ENCODE results near the gene ELMO1. TPM values are rescaled to one million over a fixed set of nuclear protein-coding genes. Genes with fewer than 3 reads are reported as not detected.

The ELMO1 gene
- total RNA-seq, 4 donors from 2014 or later, result 11.5 to 19.9 (median 17.4) TPM

DNA sequence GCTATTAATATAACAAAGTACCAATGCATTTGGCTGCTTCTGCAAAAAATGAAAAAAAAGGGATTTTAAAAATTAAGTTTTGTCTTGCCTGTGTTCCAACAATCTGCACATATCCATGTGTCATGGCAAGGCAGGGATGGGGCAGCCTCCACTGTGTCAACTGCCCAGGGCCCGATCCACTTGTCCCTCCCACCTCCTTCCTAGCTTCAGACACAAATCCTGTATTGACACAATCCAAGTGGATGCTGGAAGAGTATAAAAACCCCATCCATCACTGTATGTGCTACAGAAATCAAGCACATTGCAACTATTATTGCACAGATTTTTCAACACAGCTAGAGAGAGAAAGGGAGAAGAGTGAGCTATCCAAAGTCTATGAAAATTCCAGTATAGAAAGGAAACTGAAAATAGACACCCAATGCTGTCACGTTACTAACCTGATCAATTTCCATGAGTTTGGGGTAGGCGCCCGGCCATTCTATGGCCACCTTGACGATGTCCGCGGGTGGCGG lies 106.4 kb downstream of the ELMO1 start:
- TF ChIP-seq POLR2A (IDR thresholded peaks at IDR 0.05), result no peak
- TF ChIP-seq, protein P1, sequence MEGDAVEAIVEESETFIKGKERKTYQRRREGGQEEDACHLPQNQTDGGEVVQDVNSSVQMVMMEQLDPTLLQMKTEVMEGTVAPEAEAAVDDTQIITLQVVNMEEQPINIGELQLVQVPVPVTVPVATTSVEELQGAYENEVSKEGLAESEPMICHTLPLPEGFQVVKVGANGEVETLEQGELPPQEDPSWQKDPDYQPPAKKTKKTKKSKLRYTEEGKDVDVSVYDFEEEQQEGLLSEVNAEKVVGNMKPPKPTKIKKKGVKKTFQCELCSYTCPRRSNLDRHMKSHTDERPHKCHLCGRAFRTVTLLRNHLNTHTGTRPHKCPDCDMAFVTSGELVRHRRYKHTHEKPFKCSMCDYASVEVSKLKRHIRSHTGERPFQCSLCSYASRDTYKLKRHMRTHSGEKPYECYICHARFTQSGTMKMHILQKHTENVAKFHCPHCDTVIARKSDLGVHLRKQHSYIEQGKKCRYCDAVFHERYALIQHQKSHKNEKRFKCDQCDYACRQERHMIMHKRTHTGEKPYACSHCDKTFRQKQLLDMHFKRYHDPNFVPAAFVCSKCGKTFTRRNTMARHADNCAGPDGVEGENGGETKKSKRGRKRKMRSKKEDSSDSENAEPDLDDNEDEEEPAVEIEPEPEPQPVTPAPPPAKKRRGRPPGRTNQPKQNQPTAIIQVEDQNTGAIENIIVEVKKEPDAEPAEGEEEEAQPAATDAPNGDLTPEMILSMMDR (IDR thresholded peaks at IDR 0.05), result no peak
- 77% methylated on average over 8 of the region's 8 CpGs for WGBS, 2 donors
- DNase-seq (ENCODE audit: low spot score in 2 of 2), result no peak
- intact Hi-C loops (cut with DNase I; ENCODE audit: low total_unique reads), result no loop called here
- no peak overlapping the region for H3K4me3 ChIP-seq (ENCODE audit: low read depth, poor library complexity, severe bottlenecking)

DNA sequence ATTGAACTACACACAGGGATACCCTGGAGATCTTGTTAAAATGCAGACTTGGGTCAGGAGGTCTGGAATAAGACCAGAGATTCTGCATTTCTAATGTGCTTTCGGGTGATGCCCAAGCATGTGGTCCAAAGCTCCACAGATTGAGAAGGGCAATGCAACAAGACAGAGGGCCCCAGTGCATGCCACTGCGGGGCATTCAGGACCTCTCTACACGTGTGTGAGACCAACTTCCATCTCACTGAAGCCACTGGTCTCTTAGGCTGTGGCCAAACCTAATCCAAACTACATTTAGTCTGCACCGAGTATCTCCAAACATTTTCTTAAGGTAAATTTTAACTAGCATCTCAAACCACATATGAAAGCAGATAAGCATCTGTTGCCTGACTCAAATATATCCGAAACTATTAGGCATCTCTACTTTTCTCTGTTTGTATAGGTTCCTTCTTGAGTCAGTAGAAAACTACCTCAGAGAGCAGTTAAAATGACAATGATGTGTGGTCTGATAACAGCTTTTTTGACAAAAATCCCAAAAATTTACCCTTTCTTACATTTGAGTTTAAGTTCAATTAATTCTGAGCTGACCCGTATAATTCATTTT lies 107.5 kb downstream of the ELMO1 start:
- WGBS, 2 donors, result 68 to 70% methylated on average over 6 of the region's 6 CpGs
- H3K4me3 ChIP-seq (ENCODE audit: low read depth, poor library complexity, severe bottlenecking), result no peak overlapping the region
- intact Hi-C loops (cut with DNase I; ENCODE audit: low total_unique reads), result no loop called here
- TF ChIP-seq POLR2A (IDR thresholded peaks at IDR 0.05), result no peak
- TF ChIP-seq, protein P1 (IDR thresholded peaks at IDR 0.05), result no peak
- no peak for DNase-seq (ENCODE audit: low spot score in 2 of 2)

DNA sequence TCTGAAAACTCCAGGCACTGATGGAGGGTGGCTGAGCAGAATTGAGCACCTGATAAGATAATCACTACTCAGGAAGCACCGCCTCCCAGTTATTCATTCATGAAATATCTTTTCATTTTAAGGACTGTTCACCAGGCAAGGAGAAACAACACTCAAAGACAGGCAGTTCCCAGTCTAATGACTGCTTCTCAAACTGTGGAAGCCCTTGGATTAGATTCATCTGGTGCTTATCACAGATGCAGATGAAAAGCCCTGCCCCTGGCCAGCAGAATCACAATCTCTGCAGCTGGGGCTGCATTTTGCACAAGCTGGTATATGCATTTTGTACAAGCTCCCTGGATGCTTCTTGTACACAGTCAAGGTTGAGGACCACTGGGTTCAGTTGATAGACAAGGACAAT lies 109.7 kb downstream of the ELMO1 start:
- TF ChIP-seq POLR2A (IDR thresholded peaks at IDR 0.05), result no peak
- TF ChIP-seq, protein P1 (IDR thresholded peaks at IDR 0.05), result no peak
- intact Hi-C loops (cut with DNase I; ENCODE audit: low total_unique reads), result no loop called here
- WGBS, 2 donors, result 93 to 94% methylated on average over 1 of the region's 1 CpG
- H3K4me3 ChIP-seq (ENCODE audit: low read depth, poor library complexity, severe bottlenecking), result no peak overlapping the region
- DNase-seq (ENCODE audit: low spot score in 2 of 2), result no peak

DNA sequence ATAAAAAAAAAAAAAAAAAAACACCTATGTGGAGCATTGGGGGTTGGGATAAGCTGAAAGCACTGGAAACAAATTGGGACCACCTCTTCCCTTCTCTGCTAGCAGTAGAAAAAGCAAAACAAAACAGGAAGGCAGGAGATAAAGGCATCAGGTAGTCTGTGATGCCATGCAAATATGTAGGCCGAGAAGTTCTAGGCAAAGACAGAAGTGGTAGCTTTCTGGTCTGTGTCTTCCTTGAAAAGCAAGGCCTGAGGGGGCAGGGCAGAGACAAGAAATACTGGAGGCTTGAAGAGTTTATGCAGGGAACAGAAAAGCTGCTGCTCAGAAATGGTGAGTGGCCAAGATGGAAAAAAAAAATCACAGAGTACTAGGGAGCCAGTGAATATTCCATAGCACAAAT lies 111.1 kb downstream of the ELMO1 start:
- intact Hi-C loops (cut with DNase I; ENCODE audit: low total_unique reads), result no loop called here
- DNase-seq (ENCODE audit: low spot score in 2 of 2), result no peak
- no peak for TF ChIP-seq POLR2A (IDR thresholded peaks at IDR 0.05)
- TF ChIP-seq, protein P1 (IDR thresholded peaks at IDR 0.05), result no peak
- H3K4me3 ChIP-seq (ENCODE audit: low read depth, poor library complexity, severe bottlenecking), result no peak overlapping the region
- WGBS, 2 donors, result 88 to 100% methylated on average over 1 of the region's 1 CpG

DNA sequence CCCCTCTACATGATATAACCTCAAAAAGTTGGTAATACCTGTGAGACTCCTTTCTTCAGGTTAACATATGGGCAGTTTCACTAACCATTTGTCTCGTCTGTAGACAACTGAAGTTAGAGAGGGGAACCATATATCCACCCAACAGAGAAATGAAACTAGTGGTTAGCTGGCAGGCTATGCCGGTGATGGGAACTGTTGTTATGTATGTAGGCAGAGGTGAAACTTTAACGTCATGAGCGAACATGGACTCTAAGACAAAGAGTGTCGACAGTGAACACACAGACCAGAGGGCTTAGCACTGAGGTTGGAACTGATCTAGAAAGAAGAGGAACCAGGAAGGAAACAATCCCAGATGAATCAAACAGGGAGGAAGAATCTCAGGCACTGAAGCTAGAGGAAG lies 112.4 kb downstream of the ELMO1 start:
- no peak overlapping the region for H3K4me3 ChIP-seq (ENCODE audit: low read depth, poor library complexity, severe bottlenecking)
- intact Hi-C loops (cut with DNase I; ENCODE audit: low total_unique reads), result no loop called here
- TF ChIP-seq POLR2A (IDR thresholded peaks at IDR 0.05), result no peak
- TF ChIP-seq, protein P1 (IDR thresholded peaks at IDR 0.05), result no peak
- WGBS, 2 donors, result 84 to 86% methylated on average over 5 of the region's 5 CpGs
- no peak for DNase-seq (ENCODE audit: low spot score in 2 of 2)

DNA sequence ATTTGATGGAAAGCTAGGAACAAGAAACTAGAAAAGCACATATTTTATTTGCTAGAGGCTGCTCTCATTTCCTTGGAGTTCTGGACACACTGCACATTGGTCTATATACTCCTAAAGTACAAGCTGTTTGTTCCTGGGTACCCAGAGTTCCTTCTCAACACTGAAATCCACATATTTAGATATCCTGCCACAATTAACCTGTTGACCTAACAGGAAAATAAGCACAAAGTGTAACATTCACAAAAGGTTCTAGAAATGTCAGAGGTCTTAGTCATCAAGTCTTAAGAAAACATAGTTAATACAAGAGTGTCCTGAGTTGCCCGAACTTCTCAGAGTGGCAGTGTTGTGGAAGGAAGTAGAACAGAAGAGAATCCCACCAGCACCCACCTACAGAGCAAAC lies 115.6 kb downstream of the ELMO1 start:
- 73 to 91% methylated on average over 1 of the region's 1 CpG for WGBS, 2 donors
- TF ChIP-seq POLR2A (IDR thresholded peaks at IDR 0.05), result no peak
- TF ChIP-seq, protein P1 (IDR thresholded peaks at IDR 0.05), result no peak
- no peak overlapping the region for H3K4me3 ChIP-seq (ENCODE audit: low read depth, poor library complexity, severe bottlenecking)
- intact Hi-C loops (cut with DNase I; ENCODE audit: low total_unique reads), result no loop called here
- no peak for DNase-seq (ENCODE audit: low spot score in 2 of 2)

Data from lower leg skin (tissue), 4 donors.